Subcutaneous adipose tissue (tissue), 4 donors: ENCODE data around the gene TNFSF13B. TPM values are rescaled to one million over a fixed set of nuclear protein-coding genes. Genes with fewer than 3 reads are reported as not detected.

ENCODE experiments used
- small RNA-seq: library from RNA; depleted of rRNA; stranded (forward); fragments of <200 nt; gene quantifications from one replicate; pipeline ENCODE3, GENCODE V24; 2016
- total RNA-seq, 4 donors: library from RNA; depleted of rRNA; stranded (reverse); fragments of >200 nt; gene quantifications; one replicate each; pipeline ENCODE4 v1.1.0, GENCODE V29; 2016
- TF ChIP-seq, protein P1 (sequence below): fragments of 450-650 bp; IDR thresholded peaks from one replicate; pipeline ENCODE4 v1.5.1; 2016; ENCODE audit warnings: low read depth, mild to moderate bottlenecking, control low read depth, antibody characterized with exemption, moderate library complexity

Gene TNFSF13B
- total RNA-seq, 4 donors from 2014 or later = 4.8 to 30.3 (median 9.4) TPM

- TF ChIP-seq, protein P1, sequence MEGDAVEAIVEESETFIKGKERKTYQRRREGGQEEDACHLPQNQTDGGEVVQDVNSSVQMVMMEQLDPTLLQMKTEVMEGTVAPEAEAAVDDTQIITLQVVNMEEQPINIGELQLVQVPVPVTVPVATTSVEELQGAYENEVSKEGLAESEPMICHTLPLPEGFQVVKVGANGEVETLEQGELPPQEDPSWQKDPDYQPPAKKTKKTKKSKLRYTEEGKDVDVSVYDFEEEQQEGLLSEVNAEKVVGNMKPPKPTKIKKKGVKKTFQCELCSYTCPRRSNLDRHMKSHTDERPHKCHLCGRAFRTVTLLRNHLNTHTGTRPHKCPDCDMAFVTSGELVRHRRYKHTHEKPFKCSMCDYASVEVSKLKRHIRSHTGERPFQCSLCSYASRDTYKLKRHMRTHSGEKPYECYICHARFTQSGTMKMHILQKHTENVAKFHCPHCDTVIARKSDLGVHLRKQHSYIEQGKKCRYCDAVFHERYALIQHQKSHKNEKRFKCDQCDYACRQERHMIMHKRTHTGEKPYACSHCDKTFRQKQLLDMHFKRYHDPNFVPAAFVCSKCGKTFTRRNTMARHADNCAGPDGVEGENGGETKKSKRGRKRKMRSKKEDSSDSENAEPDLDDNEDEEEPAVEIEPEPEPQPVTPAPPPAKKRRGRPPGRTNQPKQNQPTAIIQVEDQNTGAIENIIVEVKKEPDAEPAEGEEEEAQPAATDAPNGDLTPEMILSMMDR = no peak
These were observed 81.1 kb downstream of the TNFSF13B start for GRCh38 chr13:108350579-108350978.

- TF ChIP-seq, protein P1 = no peak
These were observed 83.1 kb downstream of the TNFSF13B start for GRCh38 chr13:108352599-108352998.

DNA sequence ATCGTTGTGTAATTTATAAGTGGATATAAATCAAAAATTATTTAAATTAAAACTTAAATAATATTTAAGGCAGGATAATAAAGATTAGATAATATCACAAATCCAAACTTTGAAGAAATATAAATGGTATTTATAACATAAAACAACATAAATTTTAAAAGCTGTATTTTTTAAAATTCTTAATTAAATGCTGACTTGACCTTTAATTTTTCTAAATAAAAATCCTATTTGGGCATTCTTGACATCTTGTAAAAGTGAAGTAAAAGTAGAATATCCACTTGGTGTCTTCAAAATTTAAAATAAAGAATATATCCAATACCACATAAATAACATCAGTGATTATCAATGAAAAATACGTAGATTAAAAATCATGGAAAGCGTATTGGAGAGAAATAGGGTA is 87.7 kb downstream of the TNFSF13B start:
- TF ChIP-seq, protein P1 = no peak

Small RNA genes lying within 50 kb of the gene (small RNA-seq; reads per million reads assigned to genes)
- not detected for gene RNA5SP39

Other genes with a start within 250 kb of the TNFSF13B start
- gene LIG4, start 54.2 kb upstream of the TNFSF13B start, total RNA-seq = 10 to 100 TPM; 10.1 to 17.4 (median 11.0) TPM
- gene ABHD13, start 51.3 kb upstream of the TNFSF13B start, total RNA-seq = 10 to 100 TPM in 3 of 4 donors, 1 to 10 TPM in 1; 9.6 to 17.1 (median 12.4) TPM